ENCODE data around the gene BMP2K.
"Not testable (repeated sequence)": the region's sequence is repeated elsewhere in the genome, so short reads cannot be mapped to it uniquely, and the experiment has no call there.

Gene BMP2K

GRCh38 chr4:78788007-78788889, 12.1 kb downstream of the BMP2K start:
- DNase-seq = no peak

GRCh38 chr4:78795594-78796416, 19.7 kb downstream of the BMP2K start:
- DNase-seq = not testable (repeated sequence)

DNA sequence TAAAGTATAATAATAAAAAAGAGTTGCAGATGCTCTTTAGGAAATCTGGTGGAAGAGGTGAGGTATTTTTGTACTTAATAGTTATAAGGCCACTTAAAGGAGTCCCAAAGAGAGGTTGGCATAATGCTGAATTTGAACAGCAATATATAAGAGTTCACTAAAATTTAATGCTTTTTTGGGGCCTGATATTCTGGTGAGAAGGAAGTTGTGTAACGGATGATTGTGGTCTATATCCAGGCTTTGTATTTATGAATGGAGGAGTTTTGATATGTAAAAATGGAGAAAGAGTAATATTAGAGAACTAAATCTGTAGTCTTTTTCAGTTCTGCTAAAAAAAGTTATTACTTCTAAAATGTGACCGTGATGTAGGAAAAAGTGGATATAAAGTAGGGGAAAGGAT, 20.4 kb downstream of the BMP2K start:
- DNase-seq = no peak

DNA sequence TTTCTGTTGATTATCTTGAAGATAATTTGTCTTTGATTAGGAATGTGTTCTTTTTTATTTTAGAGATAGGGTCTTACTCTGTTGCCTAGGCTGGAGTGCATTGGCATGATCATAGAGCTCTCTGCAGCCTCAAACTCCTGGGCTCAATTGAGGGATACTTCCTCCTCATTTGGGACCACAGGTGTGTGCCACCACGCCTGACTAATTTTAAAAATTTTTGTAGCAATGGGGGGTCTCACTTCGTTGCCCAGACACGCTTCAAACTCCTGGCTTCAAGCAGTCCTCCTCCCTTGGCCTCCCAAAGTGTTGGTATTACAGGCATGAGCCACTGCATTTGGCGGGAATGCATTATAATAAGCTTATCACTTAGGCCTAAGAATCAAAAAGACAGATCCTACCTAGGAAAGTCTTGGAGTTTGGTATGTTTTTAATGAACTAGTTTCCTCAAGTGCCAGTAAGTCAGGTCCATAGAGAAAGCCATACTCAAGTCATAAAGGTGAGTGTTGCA, 21.7 kb downstream of the BMP2K start:
- no peak for DNase-seq

- no peak for DNase-seq
Observed at GRCh38 chr4:78799551-78800495, 23.7 kb downstream of the BMP2K start.

DNA sequence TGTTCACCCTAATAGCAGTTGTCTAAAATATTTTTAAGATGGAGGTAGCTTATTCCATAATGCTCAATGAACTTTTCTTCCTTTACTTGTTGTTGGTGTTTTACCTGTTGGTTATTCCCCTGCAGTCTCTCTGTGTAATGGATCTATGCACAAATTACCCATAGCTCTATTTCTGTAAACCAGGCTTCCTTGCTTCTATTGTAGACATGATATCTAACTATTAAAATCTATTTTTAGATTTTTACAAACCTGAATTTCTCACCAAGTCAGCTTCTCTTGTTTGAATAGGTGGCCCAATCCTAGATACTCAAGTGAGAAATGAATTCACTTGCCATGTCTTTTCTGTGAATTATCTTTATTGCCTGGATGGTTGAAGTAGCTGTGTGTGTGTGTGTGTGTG, 24.8 kb downstream of the BMP2K start:
- no peak for DNase-seq

GRCh38 chr4:78803983-78804382, 27.8 kb downstream of the BMP2K start:
- DNase-seq = no peak

- DNase-seq = no peak
Observed at GRCh38 chr4:78806943-78807460, 30.9 kb downstream of the BMP2K start.

- DNase-seq = no peak
Observed at GRCh38 chr4:78809295-78809694, 33.1 kb downstream of the BMP2K start.

DNA sequence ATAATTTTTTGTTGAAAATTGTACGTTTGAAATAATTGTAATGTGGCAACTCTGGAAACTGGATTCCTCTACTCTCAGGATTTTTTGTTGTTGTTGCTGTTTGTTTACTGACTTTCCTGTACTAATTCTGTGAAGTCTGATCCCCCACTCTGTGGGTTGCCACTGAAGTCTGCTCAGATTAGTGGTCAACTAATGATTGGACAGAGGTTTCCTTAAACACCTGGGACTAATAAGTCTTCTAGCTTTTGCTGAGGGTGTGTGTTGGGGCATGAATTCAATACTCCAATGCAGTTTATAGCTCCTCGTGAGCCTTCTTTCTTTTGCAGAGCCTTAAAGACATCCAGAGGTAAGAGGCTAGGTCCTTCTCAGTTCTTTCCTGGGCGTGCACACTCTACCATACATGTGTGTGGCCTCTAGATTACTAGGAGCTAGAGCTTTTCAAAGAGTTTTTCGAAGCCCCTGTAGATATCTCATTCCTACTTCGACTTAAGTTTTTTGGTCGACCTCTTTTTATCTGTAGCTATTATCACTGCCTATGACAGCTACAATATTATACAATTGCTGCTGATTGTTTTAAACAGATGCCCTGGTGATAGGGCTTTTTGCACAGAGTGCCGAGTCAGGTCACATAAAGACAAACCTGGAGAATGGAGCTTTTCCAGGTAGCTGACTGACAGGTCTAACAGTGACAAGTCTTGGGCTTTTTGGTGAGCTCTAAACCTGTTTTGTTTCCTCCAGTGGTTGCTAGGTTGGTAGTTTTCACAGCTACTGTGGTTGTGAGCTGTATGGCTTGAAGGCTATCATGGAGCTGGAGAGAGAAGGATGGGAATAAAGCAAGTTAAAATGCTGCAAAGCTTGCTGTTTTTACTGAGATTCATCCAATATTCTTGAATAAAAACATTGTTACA, 34.0 kb downstream of the BMP2K start:
- DNase-seq = no peak

- no peak for DNase-seq
Observed at GRCh38 chr4:78811034-78811433, 34.9 kb downstream of the BMP2K start.

DNA sequence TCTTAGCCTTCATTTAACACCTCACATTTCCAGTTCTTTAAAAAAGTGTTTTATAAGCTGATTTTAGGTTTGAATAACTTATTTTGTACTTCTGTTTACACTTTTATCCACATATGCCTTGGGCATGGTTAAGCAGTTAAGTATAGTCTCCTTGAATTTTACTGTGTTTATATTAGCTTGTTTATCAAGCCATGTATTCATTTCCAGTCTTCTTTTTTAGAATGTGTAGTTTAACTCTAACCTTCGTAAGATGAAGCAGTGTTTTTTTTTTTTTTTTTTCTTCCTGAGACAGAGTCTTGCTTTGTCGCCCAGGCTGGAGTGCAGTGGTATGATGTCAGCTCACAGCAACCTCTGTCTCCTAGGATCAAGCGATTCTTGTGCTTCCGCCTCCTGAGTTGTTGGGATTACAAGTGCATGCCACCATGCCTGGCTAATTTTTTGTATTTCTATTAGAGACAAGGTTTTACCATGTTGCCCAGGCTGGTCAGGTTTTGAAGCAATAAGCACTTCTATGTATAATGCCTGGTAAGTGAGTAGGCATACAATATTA, 42.5 kb downstream of the BMP2K start:
- DNase-seq = no peak

GRCh38 chr4:78824001-78824400, 47.9 kb downstream of the BMP2K start:
- DNase-seq = no peak

DNA sequence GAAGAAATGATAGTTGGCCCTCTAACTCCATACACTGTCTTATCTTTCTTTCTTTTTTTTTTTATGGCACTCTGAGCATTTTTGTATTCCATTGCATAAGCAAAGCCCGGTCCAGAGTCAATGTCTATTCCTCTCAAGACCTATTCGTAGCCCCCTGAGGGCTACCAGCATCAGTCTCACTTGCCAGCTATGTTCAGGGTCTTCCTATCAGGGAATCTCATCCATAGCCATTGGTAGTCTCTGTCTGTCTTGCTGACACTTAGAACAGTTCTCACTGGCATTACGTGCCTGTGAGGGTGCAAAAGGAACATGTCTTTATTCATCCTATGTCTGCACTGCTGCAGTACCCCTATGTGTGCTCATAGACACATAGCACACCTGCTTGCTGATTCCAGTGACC, 51.0 kb downstream of the BMP2K start:
- DNase-seq = no peak

GRCh38 chr4:78829296-78829695, 53.1 kb downstream of the BMP2K start:
- DNase-seq = no peak

GRCh38 chr4:78839676-78840075, 63.5 kb downstream of the BMP2K start:
- DNase-seq = not testable (repeated sequence)

DNA sequence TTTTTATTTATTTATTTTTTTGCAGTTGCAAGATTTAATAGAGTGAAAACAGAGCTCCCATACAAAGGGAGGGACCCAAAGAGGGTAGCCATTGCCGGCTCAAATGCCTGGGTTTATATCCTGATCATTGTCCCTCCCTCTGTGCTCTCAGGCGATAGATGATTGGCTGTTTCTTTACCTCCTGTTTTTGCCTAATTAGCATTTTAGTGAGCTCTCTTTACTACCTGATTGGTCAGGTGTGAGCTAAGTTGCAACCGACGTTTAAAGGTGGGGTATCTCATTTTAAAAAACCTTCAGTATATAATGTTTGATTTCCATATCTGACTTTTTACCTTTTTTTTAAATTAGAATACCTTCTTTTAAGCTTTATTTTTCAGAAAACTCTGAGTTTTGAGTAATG, 64.1 kb downstream of the BMP2K start:
- DNase-seq = not testable (repeated sequence)

GRCh38 chr4:78845472-78845871, 69.3 kb downstream of the BMP2K start:
- no peak for DNase-seq

GRCh38 chr4:78846258-78846657, 70.1 kb downstream of the BMP2K start:
- DNase-seq = no peak

Measured in anterior cingulate cortex (tissue), 58 donors.